IPS-NIHi7 (cell line): ENCODE data around the gene MRI1.

Experiments
- DNase-seq: peaks from one replicate; pipeline ENCODE4 v3.0.0; 2012; ENCODE audit warnings: mixed read lengths; ENCODE audit errors: extremely low spot score

Gene MRI1

GRCh38 chr19:13794398-13794756, 30.1 kb downstream of the MRI1 start:
- no peak for DNase-seq

DNA sequence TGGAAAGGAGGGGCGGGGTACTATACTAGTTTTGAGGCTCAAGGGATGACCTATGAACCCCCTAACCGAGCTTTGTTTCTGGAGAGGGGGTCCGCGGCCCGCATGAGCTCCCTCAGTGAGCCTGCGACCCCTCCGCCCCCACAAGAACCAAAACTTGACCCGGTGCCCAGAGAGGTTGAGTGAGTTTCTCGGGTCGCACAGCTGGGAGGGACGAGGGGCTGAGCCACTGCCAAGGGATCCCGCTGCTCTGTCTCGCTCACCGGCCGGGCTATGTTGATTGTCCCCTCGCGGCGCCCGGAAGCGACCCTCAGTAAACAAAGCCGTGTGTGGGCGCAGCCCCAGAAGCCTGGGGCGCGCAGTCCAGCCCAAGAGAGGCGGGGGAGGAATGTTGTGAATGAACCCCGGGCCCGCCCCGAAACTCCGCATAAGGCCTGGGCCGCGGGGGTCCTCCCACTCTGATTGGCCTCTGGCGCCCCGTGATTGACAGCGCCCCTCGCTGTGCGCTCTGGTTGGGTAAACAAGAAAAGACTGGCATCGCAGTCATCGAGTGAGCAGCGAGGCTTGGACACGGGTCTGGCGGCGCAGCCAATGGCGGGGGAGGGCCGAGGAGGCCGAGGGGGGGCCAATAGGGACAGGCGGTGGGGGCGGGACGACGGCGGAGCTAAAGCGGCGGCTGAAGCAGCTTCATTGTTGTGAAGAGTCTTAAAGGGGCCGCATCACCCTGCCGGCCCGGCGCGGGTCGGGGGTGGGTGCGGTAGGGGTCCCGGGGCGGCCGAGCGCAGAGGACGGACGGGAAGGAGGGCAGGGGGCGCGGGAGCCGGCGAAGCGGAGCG, 30.7 kb downstream of the MRI1 start, which contains the start of gene ZSWIM4:
Gene ZSWIM4, plus strand, starts transcription at position 687 of the 833 bp plus-strand sequence. CDS start 206 bp downstream, outside the sequence.
- DNase-seq, result peak; percentile 97

DNA sequence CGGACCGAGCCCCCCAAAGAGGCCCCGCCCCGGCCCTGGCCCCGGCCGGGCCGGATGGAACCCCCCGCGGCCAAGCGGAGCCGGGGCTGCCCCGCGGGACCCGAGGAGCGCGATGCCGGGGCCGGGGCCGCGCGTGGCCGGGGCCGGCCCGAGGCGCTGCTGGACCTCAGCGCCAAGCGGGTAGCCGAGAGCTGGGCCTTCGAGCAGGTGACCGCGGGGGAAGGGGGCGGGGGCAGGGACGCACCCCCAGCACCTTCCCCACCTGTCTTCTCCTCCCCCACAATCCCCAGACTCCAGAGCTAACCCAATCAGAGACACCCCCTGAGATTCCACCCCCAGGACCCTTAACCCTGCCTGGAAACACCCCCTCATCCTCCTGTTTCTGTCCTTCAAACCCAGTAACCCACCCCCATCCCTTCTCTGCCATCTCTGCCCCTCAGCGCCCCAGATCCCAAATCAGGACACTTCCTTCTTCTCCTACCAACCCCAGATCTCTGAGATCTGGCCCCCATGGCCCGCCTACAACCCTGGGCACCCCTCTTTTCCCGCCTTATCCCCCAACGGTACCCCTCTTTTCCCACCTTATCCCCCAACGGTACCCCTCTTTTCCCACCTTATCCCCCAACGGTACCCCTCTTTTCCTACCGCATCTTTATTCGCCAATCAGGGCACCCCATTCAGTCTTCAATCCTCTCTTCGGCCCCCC, 31.4 kb downstream of the MRI1 start:
- DNase-seq, result peak; percentile 51

DNA sequence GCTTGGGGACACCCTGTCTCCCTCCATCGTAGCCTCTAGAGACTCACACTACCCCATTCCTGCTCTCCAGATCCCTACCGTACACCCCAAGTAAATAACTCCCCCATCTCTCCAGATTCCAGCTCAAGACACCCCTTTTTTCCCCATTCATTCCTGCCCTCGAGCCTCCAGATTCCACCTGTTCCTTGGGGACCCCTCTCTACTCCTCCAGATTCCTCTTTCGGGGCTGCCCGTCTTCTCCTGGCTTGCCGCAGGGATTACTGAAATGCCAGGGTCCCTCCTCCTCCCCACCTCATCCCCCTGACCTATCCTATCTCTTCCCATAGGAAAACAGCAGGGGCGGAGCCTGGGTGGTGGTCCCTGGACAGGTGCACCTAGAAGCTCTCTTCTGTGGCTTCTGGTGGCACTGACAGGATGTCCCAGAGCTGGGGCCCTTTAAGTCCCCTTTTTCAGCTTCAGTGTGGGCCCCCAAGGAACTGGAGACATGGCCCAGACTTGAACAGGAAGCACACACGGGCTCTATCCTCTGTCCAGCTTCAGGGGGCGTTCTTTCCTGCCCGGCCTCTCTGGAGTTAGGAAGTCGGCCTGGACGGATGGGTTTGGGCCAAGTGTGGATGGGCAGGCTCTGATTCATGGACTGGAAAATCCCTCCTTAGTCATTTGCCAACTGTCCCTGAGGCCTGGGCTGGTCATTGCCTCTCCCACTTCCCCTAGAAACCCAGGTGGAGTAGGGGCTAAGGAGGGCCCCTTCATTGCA, 32.2 kb downstream of the MRI1 start:
- peak; percentile 57 for DNase-seq

- DNase-seq, result no peak
Measured at GRCh38 chr19:13797058-13797440, 32.7 kb downstream of the MRI1 start.

DNA sequence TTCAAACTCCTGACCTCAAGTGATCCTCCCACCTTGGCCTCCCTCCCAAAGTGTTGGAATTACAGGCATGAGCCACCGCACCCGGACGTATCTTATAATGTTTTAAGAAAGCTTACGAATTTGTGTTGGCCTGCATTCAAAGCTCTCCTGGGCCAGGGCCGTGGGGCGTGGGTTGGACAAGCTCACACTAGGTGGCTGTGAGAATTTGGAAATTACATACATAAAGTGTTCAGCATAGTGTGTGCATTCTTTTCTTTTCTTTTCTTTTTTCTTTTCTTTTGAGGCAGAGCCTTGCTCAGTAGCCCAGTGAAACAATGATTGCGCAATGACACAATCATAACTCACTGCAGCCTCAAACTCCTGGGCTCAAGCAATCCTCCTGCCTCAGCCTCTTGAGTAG, 33.5 kb downstream of the MRI1 start:
- no peak for DNase-seq

GRCh38 chr19:13799669-13800068, 35.3 kb downstream of the MRI1 start:
- DNase-seq, result no peak

DNA sequence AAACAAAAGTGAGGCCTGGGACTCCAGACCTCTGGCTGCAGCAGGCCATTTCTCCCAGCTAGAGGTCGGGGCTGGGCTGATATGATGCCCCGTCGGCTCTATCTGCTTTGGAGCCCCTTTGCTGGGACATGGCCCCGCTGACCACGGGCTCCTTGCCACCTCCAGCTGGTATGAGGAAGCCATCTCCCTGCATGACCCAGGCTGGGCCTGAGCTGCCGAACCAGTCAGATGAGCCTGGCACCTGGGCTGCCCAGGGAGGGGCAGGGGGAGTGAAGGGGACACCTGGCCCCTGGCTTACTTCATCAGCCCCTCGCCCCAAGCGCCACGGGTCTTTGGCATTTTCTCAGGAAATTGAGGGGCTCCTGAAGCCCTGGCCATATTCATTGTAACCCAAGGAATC, 38.7 kb downstream of the MRI1 start:
- DNase-seq, result no peak

DNA sequence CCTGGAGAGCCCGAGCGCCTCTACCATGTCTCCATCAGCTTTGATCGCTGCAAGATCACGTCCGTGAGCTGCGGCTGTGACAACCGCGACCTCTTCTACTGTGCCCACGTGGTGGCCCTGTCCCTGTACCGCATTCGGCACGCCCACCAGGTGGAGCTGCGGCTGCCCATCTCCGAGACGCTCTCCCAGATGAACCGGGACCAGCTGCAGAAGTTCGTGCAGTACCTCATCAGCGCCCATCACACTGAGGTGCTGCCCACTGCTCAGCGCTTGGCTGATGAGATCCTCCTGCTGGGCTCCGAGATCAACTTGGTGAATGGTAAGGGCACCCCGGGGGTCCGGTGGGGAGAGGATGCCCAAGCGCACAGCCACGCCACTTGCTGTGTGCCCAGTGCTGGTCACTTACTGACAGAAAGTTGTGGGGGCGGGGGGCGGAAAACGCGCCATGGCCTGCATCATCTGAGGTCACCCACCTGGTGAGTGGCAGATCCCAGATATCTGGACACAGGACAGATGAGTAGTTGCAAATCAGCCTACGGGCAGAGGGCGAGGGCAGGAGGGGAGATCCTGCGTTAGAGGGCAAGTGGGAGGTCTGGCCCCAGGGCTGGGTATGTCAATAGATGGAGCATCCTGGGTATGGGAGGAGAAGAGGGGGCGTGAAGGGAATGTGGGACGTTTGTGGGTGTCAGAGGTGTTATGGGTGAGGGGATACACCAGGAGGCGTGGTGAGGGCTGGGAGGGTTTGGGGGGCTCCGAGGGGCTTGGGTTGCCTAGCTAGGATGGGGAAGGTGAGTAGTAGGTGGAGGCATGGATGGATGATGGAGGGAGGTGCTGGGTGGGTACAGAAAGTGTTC, 40.7 kb downstream of the MRI1 start:
- peak; percentile 81 for DNase-seq

GRCh38 chr19:13806728-13807127, 42.4 kb downstream of the MRI1 start:
- DNase-seq, result no peak

DNA sequence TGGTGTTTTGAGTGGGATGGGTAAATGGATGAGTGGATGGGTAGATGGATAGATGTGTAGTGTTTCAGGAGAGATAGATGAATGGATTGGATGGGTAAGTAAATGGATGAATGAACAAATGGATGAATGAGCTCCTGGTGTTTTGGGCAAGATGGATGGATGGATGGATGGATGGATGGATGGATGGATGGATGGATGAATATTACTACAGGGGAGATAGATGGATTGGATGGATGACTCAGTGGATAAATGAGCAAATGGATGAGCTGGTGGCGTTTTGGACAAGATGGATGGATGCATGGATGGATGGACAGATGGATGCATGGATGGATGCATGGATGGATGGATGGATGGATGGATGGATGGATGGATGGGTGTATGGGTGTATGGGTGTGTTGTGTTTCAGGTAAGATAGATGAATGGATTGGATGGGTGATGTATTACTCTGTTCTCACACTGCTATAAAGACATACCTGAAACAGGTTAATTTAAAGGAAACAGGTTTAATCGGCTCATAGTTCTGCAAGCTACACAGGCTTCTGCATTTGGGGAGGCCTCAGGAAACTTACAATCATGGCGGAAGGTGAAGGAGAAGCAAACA, 43.2 kb downstream of the MRI1 start:
- DNase-seq, result no peak

DNA sequence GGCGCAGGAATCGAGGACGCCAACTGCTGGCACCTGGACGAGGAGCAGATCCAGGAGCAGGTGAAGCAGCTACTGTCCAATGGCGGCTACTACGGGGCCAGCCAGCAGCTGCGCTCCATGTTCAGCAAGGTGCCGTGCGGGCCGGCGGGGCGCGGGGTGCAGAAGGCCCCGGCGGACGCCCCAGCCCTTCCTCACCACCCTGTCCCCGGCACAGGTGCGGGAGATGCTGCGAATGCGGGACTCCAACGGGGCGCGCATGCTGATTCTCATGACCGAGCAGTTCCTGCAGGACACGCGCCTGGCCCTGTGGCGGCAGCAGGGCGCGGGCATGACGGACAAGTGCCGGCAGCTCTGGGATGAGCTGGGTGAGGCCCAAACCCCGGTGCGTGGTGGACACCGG, 44.5 kb downstream of the MRI1 start:
- no peak for DNase-seq

GRCh38 chr19:13812544-13812943, 48.2 kb downstream of the MRI1 start:
- DNase-seq, result no peak

DNA sequence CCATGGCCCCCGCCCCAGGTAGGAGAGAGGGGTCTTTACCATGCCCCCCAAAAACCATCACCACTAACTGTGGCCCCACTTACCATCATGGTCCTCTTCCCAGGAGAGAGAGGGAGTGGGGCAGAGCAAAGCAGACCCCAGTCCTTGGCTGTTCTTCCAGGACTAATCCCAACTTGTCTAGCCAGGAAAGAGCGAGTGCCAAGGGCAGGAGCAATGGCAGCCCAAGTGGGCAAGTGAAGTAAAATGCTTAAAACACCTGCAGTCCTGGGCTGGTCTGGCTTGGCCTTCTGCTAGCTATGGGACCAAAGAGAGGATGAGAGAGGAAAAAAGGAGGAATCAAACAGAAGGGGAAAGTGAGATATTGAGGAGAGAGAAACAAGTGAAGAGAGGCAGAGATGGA, 48.8 kb downstream of the MRI1 start:
- no peak for DNase-seq

GRCh38 chr19:13814550-13814949, 50.2 kb downstream of the MRI1 start:
- no peak for DNase-seq

DNA sequence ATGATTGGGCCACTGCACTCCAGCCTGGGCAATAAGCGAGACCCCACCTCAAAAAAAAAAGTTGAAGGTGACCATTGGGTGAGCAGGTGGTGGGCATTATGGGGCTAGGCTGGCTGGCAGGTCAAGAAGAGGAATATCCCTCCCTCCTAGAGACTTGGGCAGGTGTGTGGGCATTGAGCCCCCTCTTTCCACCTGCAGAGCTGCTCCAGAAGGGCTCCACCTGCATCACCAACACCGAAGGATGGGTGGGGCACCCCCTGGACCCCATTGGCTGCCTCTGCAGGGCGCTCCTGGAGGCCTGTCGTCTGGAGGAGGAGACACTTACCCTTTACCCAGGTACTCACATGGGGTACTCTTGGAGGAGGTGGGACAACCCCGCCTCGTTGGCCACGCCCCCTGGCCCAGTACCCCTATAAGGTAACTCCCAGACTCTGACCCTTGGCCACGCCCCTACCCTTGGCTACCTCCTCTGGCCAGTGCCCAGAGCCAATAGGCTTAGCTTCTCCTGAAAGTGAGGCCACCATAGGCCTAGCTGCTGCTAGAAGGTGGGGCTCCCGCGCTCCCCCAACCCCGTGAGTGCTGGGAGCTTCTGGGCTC, 52.8 kb downstream of the MRI1 start:
- DNase-seq, result peak; percentile 93

- DNase-seq, result peak; percentile 93
Measured at GRCh38 chr19:13817615-13818371, 53.5 kb downstream of the MRI1 start.

DNA sequence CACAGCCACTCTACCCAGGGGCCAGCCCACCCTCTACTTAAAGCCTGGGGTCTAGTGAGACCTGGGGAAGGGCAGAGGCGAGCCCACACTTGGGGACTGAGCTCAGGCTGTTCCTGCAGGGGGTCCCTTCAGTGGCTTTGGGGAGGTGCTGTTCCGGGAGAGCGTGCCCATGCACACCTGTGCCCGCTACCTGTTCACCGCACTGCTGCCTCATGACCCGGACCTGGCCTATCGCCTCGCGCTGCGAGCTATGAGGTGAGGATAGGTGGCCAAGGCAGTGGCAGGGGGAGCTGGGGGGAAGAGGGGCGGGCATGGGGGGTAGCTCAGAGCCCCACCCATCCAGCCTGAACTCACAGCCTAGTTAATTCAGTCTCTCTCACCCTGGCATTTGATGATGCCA, 54.9 kb downstream of the MRI1 start:
- DNase-seq, result no peak

DNA sequence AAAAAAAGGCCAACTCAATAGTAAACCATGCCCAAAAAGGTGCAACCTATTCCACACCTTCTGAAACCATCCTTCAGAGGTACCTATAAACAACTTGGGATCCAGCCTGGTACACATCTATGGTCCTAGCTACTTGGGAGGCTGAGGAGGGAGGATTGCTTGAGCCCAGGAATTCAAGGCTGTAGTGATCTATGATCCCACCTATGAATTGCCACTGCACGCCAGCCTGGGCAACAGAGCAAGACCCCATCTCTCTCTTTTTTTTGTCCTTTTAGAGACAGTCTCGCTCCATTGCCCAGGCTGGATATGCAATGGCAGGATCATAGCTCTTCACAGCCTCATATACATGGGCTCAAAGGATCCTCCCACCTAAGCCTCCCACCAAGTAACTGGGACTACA, 57.0 kb downstream of the MRI1 start:
- no peak for DNase-seq

DNA sequence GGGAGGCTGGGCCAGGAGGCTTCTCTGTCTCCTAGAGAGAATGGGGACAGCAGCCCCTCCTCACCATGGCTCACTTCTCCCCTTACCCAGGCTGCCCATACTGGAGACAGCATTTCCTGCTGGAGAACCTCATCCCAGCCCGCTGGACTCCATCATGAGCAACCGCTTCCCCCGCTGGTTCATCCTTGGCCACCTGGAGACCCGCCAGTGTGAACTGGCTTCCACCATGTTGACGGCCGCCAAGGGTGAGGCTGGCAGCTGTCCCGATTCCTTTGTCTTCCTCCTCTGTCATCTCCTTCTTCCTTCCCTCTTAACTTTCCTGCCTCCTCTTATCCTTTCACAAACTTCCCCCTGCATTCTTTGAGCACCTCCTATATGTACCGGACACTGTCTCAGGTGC, 58.9 kb downstream of the MRI1 start:
- DNase-seq, result no peak
